Left lung (tissue), 10 donors: ENCODE data around the gene CGAS. TPM values are rescaled to one million over a fixed set of nuclear protein-coding genes. Genes with fewer than 3 reads are reported as not detected.

Experiments used
- ATAC-seq: fragments of 200-7000 bp; cut with Tn5 transposase; one replicate; pipeline ENCODE4 v1.9.1; 2020; ENCODE audit warnings: moderate library complexity
- DNase-seq, 4 donors: peaks; one replicate each; pipeline ENCODE4 v3.0.0-alpha.2; 2013 to 2020
- H3K27ac ChIP-seq, 2 donors: fragments of 200-600 bp; sonication (generic) in 1 of 2; one replicate each; pipeline versions ENCODE4 v1.5.0 to v1.8.0; 2020 to 2021
- H3K27me3 ChIP-seq, 2 donors: fragments of 200-600 bp; sonication (generic) in 1 of 2; one replicate each; pipeline versions ENCODE4 v1.5.0 to v1.8.0; 2020 to 2021
- H3K36me3 ChIP-seq, 2 donors: fragments of 200-600 bp; sonication (generic) in 1 of 2; one replicate each; pipeline versions ENCODE4 v1.5.0 to v1.8.0; 2020 to 2021
- H3K4me1 ChIP-seq, 2 donors: fragments of 200-600 bp; one replicate each; pipeline ENCODE4 v1.8.0; 2021
- H3K4me3 ChIP-seq, 2 donors: fragments of 200-600 bp; sonication (generic) in 1 of 2; one replicate each; pipeline versions ENCODE4 v1.5.0 to v1.8.0; 2020 to 2021; ENCODE audit warnings: mild to moderate bottlenecking in 1 of 2
- H3K9me3 ChIP-seq, 2 donors: fragments of 200-600 bp; sonication (generic) in 1 of 2; one replicate each; pipeline versions ENCODE4 v1.5.0 to v1.8.0; 2020 to 2021
- intact Hi-C, 2 donors: fragments of 100-400 bp; cut with DNase I; formaldehyde crosslinking; loops; one replicate each; pipeline versions ENCODE4 v1.11.2 to v1.14.2; 2022
- polyA plus RNA-seq, 6 donors: library from polyadenylated mRNA; unstranded; fragments of 120-200 nt; gene quantifications; one replicate each; pipeline ENCODE4 v1.2.1, GENCODE V29; 2013; ENCODE audit not compliant: insufficient read length in 6 of 6
- total RNA-seq, 2 donors: library from RNA; stranded (reverse); fragmentation: NEBNext Ultra II Directional; extraction: Animal tissue kit (Norgen Biotek cat#: 25700); gene quantifications; one replicate each; pipeline ENCODE4 v1.2.1, GENCODE V29; 2021
- TF ChIP-seq, protein P1 (sequence below), 2 donors: fragments of 200-600 bp; sonication (generic) in 1 of 2; IDR thresholded peaks; one replicate each; pipeline versions ENCODE4 v1.5.0 to v1.8.0; 2021; ENCODE audit warnings: antibody characterized with exemption in 2 of 2
- donor health status: DM: no; HTN: yes; CAD: no.
- donor health status: DM: no; HTN: no; CAD: no.

CGAS gene
- total and polyA plus RNA-seq, 8 donors, result 6.0 to 11.8 (median 6.9) TPM

DNA sequence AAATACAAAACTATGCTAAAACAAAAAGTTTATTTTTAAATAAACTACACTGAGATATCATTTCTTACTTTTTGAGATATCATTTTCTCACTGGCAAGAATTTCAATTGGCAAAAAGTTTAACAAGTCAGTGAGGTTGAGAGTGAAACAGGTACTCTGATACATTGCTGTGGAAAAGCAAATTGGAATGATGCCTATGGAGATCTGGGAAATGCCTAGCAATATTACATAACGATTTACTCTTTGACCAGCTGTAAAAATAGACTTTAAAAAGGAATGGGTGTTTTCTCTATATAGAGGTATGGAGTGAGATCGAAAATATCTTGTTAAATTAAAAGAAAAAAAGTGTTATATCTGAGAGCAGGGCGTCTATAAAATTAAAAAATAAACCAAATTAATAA is 16.9 kb downstream of the CGAS start:
- H3K27me3 ChIP-seq, result no peaks in the 10 kb centered on the region
- H3K9me3 ChIP-seq, result no peaks in the 10 kb centered on the region
- H3K36me3 ChIP-seq, result peaks cover 0 to 98% of the 10 kb centered on the region in 2 donors
- TF ChIP-seq, protein P1, sequence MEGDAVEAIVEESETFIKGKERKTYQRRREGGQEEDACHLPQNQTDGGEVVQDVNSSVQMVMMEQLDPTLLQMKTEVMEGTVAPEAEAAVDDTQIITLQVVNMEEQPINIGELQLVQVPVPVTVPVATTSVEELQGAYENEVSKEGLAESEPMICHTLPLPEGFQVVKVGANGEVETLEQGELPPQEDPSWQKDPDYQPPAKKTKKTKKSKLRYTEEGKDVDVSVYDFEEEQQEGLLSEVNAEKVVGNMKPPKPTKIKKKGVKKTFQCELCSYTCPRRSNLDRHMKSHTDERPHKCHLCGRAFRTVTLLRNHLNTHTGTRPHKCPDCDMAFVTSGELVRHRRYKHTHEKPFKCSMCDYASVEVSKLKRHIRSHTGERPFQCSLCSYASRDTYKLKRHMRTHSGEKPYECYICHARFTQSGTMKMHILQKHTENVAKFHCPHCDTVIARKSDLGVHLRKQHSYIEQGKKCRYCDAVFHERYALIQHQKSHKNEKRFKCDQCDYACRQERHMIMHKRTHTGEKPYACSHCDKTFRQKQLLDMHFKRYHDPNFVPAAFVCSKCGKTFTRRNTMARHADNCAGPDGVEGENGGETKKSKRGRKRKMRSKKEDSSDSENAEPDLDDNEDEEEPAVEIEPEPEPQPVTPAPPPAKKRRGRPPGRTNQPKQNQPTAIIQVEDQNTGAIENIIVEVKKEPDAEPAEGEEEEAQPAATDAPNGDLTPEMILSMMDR (IDR thresholded peaks at IDR 0.05), result no peak
- ATAC-seq (no peak), DNase-seq (no peak)
- intact Hi-C loops, result no loop called here
- H3K27ac ChIP-seq, result no peak overlapping the region
- H3K4me1 ChIP-seq, result no peaks in the 10 kb centered on the region
- no peak overlapping the region for H3K4me3 ChIP-seq

DNA sequence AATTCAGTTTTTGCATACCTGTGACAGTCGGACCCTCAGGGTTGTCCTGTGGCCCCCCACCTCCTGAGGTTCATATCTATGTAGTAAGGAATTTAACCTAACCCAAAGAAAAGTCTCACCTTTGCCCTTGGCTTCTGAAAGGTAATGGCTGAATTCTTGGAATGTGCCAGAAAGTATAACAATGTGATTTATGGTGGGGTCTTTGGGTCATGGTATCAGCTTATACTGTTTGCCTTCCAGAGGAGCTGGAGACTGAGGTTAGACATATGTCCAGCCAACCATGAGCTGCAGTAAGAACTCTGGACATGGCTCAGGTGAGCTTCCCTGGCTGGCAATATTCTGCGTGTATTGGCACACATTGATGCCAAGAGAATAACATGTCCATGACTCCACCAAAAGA is 30.6 kb downstream of the CGAS start:
- no peak overlapping the region for H3K27ac ChIP-seq
- intact Hi-C loops, result no loop called here
- H3K36me3 ChIP-seq, result peaks cover 0 to 88% of the 10 kb centered on the region in 2 donors
- TF ChIP-seq, protein P1 (IDR thresholded peaks at IDR 0.05), result no peak
- no peaks in the 10 kb centered on the region for H3K27me3 ChIP-seq
- no peak overlapping the region for H3K4me3 ChIP-seq
- ATAC-seq, result no peak
- H3K4me1 ChIP-seq, result peaks cover 0 to 6% of the 10 kb centered on the region in 2 donors
- no peaks in the 10 kb centered on the region for H3K9me3 ChIP-seq
- DNase-seq, result no peak

DNA sequence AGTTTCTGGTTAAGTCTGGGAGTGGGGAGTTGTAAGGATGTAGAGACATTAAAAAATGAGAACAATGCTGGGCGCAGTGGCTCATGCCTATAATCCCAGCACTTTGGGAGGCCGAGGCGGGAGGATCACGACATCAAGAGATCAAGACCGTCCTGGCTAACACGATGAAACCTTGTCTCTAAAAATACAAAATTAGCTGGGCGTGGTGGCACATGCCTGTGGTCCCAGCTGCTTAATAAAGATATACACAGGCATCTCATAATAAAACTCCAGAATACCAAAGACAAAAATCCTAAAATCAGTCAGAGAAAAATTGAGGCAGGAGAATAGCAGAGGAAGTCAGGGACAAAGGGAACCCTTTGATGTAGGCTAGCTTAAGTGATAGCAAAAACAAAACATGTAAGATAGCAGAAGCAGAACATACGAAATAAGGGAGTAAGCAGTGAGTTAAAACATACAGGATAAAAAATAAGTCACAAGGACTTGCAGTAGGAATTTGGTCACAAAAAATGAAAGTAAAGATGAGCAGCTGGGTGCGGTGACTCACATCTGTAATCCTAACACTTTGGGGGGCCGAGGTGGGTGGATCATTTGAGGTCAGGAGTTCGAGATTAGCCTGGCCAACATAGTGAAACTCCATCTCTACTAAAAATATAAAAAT is 33.9 kb downstream of the CGAS start:
- H3K4me1 ChIP-seq, result peaks cover 0 to 4% of the 10 kb centered on the region in 2 donors
- no peak for DNase-seq
- no peaks in the 10 kb centered on the region for H3K9me3 ChIP-seq
- no peak for ATAC-seq
- TF ChIP-seq, protein P1 (IDR thresholded peaks at IDR 0.05), result no peak
- H3K27me3 ChIP-seq, result no peaks in the 10 kb centered on the region
- no peak overlapping the region for H3K27ac ChIP-seq
- intact Hi-C loops, result no loop called here
- no peak overlapping the region for H3K4me3 ChIP-seq
- H3K36me3 ChIP-seq, result peaks cover 0 to 71% of the 10 kb centered on the region in 2 donors

- intact Hi-C loops, result no loop called here
- H3K27ac ChIP-seq, result no peak overlapping the region
- peaks cover 0 to 22% of the 10 kb centered on the region in 2 donors for H3K36me3 ChIP-seq
- ATAC-seq, result no peak
- H3K9me3 ChIP-seq, result no peaks in the 10 kb centered on the region
- H3K27me3 ChIP-seq, result no peaks in the 10 kb centered on the region
- no peak for DNase-seq
- H3K4me1 ChIP-seq, result no peaks in the 10 kb centered on the region
- H3K4me3 ChIP-seq, result no peak overlapping the region
- TF ChIP-seq, protein P1 (IDR thresholded peaks at IDR 0.05), result no peak
Measured at GRCh38 chr6:73413102-73413501, 39.0 kb downstream of the CGAS start.

GRCh38 chr6:73409395-73409794 is 42.7 kb downstream of the CGAS start:
- Histone ChIP-seq H3K4me1 (no peaks in the 10 kb centered on the region), H3K9me3 (no peaks in the 10 kb centered on the region), H3K36me3 (peaks cover 0 to 1% of the 10 kb centered on the region in 2 donors), H3K27ac (no peak overlapping the region), H3K27me3 (no peaks in the 10 kb centered on the region), H3K4me3 (no peak overlapping the region)
- TF ChIP-seq, protein P1 (IDR thresholded peaks at IDR 0.05), result no peak
- intact Hi-C loops, result no loop called here
- ATAC-seq (no peak), DNase-seq (no peak)
